GM12864 (cell line): Measurements from ENCODE around the gene GIGYF2.

Experiments
- DNase-seq: peaks from one replicate; pipeline ENCODE4 v3.0.0-alpha.2; 2011; ENCODE audit warnings: low read depth
- H3K4me3 ChIP-seq: 2 replicates; pipeline ENCODE4 v1.5.1; 2011; ENCODE audit warnings: mild to moderate bottlenecking, low read depth, low read length, control low read depth
- TF ChIP-seq, protein P1 (sequence below): IDR thresholded peaks from 2 replicates; pipeline ENCODE4 v1.5.1; 2011; ENCODE audit warnings: low read depth, mild to moderate bottlenecking, moderate library complexity, low read length, control low read depth, inconsistent platforms; ENCODE audit errors: missing control alignments

The GIGYF2 gene

DNA sequence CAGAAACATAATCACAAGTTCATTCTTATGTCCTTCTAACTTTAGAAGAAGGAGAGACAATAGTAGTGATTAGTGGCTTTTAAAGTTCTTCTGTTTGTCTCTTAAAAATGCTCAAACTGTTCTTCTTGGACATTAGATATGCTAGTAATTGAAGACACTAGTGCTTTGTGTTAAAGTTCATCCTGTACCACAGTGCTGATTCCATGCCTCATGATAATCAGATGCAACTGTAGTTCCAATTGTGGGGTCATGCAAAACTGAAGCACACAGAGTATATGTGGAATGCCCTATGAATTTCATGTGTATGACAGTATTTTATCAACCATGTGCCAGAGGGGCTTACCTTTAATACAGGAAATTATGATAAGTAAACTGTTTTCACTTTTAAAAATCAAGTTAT, 90.7 kb downstream of the GIGYF2 start:
- H3K4me3 ChIP-seq = no peak overlapping the region
- DNase-seq = no peak
- TF ChIP-seq, protein P1, sequence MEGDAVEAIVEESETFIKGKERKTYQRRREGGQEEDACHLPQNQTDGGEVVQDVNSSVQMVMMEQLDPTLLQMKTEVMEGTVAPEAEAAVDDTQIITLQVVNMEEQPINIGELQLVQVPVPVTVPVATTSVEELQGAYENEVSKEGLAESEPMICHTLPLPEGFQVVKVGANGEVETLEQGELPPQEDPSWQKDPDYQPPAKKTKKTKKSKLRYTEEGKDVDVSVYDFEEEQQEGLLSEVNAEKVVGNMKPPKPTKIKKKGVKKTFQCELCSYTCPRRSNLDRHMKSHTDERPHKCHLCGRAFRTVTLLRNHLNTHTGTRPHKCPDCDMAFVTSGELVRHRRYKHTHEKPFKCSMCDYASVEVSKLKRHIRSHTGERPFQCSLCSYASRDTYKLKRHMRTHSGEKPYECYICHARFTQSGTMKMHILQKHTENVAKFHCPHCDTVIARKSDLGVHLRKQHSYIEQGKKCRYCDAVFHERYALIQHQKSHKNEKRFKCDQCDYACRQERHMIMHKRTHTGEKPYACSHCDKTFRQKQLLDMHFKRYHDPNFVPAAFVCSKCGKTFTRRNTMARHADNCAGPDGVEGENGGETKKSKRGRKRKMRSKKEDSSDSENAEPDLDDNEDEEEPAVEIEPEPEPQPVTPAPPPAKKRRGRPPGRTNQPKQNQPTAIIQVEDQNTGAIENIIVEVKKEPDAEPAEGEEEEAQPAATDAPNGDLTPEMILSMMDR = no peak

DNA sequence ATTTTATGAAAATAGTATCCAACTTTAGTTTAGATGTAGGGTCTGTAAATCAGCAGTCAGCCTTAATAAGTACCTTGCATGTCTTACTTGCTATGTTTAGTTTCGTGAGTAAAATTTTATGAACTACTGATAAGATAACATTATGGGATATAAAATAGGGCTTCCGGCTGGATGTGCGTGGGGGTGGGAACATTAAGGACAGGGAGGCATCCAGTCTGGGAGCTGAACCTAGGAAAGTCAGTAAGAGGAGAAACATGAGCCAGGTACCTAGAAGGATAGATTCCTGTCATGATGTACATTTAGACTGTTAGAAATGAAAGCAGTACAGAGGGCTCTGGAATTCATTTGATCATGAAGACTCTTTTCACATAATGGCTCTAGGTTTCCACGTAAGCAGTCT, 92.0 kb downstream of the GIGYF2 start:
- H3K4me3 ChIP-seq = no peak overlapping the region
- TF ChIP-seq, protein P1 = no peak
- DNase-seq = no peak

DNA sequence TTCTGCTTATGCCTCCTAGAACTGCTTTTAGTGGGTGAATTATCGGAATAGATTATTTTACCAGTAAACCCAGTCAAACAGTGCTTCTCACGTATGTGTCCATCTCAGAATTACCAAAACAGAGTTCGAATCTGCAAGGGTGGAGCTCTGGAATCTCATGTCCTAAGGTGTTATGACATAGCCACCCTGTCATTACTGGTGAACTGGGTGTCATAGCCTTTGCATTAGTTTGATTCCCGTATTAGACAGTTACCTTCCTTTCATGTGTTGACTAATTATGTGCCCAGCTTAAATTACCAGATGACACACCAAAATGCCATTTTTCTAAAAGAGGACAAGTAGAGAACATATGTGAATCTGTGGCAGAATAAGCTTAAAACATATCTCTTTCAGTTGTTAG, 94.4 kb downstream of the GIGYF2 start:
- no peak for DNase-seq
- H3K4me3 ChIP-seq = no peak overlapping the region
- TF ChIP-seq, protein P1 = no peak

DNA sequence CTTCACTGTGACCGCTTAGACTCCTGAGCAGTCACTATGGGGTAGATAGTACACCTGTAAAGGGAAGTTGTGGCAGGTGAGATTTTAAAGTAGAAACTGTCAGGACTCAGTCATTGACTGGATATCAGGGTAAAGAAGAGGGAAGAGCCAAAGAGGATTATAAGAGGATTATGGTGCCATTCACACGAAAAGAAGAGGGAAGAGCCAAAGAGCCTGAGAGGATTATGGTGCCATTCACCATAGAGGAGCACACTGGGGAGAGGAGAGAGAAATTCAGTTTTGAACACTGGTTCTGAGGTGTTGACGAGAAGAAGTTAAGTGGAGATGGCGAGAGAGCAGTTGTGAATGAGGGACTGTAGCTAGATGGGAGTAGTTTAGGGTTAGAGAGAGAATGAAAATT, 96.1 kb downstream of the GIGYF2 start:
- no peak overlapping the region for H3K4me3 ChIP-seq
- DNase-seq = no peak
- TF ChIP-seq, protein P1 = no peak

DNA sequence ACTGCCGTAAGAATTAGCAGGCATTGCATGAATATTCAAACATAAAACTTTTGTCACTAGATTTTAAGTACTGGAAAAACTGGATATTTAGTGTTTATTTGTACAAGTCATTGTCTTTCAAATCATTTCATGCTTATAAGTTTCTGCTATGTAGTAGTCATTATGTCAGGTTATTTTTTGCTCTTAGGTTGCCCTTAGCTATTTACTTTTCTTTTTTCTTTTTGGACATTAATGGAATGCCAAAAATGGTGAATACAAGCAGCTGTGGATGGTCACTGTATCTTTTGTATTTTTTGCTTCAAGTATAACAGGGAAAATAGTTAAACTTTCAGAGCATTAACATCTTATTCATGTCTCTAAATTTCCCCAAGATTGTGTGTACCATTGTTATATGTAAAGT, 97.8 kb downstream of the GIGYF2 start:
- TF ChIP-seq, protein P1 = no peak
- no peak overlapping the region for H3K4me3 ChIP-seq
- no peak for DNase-seq

DNA sequence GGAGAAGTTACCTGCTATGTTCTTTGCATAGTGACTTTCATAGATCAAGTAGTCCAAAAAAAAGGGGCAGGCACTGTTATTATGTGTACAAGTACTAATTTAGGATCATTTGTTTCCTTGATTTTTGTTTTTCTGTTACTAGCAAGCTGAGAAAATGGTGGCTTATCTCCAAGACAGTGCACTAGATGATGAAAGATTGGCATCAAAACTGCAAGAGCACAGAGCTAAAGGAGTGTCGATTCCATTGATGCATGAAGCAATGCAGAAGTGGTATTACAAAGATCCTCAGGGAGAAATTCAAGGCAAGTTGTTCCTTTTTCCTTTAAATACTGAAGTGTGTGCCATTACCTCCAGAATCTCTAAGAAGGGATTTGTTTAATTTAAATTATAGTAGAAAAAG, 98.8 kb downstream of the GIGYF2 start:
- H3K4me3 ChIP-seq = no peak overlapping the region
- TF ChIP-seq, protein P1 = no peak
- no peak for DNase-seq

DNA sequence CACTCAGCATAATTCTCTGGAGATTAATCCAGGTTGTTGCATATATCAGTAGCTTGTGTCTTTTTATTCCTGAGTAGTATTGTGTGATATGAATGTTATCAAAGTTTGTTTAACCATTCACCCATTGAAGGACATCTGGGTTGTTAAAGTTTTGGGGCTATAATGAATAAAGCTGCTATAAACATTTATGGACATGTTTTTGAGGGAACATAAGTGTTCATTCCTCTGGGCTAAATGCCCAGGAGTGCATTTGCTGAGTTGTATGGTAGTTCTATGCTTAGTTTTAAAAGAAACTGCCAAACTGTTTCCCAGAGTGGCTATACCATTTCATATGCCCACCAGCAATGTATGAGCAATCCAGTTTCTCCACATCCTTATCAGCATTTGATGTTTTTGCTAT, 101.1 kb downstream of the GIGYF2 start:
- DNase-seq = no peak
- TF ChIP-seq, protein P1 = no peak
- no peak overlapping the region for H3K4me3 ChIP-seq
